MG63 (cell line): ENCODE data around the gene CSPG5. TPM values are rescaled to one million over a fixed set of nuclear protein-coding genes. Genes with fewer than 3 reads are reported as not detected.

ENCODE experiments used
- DNase-seq: peaks from one replicate; pipeline ENCODE4 v3.0.0-alpha.2; 2020
- H3K27me3 ChIP-seq: fragments of 250-450 bp; sonication (Bioruptor Pico); 2 replicates; pipeline ENCODE4 v1.5.1; 2020; ENCODE audit warnings: mild to moderate bottlenecking, moderate library complexity
- H3K36me3 ChIP-seq: fragments of 250-450 bp; sonication (Bioruptor Pico); 2 replicates; pipeline ENCODE4 v1.5.1; 2020; ENCODE audit warnings: mild to moderate bottlenecking, moderate library complexity
- H3K4me3 ChIP-seq: fragments of 250-450 bp; sonication (Bioruptor Pico); 2 replicates; pipeline ENCODE4 v1.5.1; 2020; ENCODE audit warnings: mild to moderate bottlenecking, moderate library complexity
- H3K9me3 ChIP-seq: fragments of 250-450 bp; sonication (Bioruptor Pico); 2 replicates; pipeline ENCODE4 v1.5.1; 2020; ENCODE audit warnings: mild to moderate bottlenecking, moderate library complexity
- total RNA-seq: library from RNA; depleted of rRNA; stranded (reverse); fragments of >200 nt; shearing (Covaris generic); gene quantifications from 2 replicates; pipeline ENCODE4 v1.2.3, GENCODE V29; 2014; ENCODE audit warnings: low replicate concordance; rRNA removed

The CSPG5 gene
- 0.96 and 1.8 TPM in 2 replicates for total RNA-seq

DNA sequence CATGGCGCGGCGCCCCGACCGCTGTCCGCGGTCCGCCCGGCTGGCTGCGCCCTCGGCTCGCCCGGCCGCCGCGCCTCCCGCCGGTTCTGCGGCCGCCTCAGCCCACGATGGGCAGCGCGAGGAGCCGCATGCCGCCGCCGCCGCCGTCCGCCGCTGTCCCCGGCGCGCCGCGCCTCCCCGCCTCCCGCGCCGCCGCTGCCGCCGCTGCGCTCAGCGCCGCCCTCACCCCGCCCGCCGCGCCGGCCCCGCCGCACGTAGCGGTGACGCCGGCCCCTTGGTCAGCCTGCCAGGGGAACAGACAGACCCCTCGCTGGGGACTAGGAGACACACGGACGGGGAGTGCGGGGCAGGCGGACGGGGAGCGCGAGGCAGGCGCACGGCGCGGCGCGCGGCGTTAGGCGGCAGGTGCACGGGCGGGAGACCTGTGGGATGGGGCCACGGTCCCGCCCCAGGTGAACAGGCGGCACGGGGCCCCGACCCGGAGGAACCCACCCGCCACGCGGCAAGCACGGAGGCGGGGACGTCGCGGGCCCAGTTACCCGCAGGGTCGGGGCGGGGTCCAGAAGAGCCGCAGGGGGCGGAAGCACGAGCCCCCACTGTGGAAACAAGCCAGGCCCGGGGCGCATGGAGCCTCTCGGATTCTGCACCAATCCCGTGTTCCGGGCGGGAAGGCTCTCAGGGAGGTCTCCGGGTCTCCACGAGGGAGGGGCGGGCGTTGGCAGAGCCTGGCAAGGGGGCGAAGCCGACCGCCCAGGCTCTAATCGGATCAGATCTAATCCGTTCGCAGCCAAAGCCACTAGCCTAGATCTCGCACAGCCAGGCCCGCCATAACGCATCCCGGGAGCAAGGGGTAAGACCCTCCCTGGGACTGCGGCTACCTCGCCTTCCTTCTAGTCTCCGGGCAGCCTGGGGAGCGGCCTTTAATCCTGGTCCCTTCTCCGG, at the start of gene CSPG5:
CSPG5 (minus strand) TSS at position 175 of the 942 bp plus-strand sequence; CDS start at position 3, 172 bp downstream.
- Histone ChIP-seq H3K4me3 (peak within 1 kb of the TSS; percentile 37), H3K36me3 (no peaks in the 10 kb centered on the region), H3K9me3 (no peaks in the 10 kb centered on the region), H3K27me3 (0 out of 2 replicates have a peak, but pooled peaks cover 3% of the 10 kb centered on the region)
- DNase-seq = peak; percentile 6

DNA sequence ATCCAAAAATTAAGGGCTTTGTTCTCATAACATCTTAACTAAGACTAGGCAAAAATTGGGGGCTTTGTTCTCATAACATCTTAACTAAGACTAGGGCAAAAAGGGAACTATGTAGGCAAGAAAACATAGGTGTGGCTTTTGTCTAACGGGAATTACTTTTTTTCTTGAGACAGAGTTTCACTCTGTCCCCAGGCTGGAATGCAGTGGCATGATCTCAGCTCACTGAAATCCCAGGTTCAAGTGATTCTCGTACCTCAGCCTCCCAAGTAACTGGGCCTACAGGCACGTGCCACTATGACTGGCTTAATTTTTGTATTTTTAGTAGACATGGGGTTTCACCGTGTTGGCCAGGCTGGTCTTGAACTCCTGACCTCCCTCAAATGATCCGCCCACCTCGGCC, 49.8 kb upstream of the CSPG5 start:
- H3K4me3 ChIP-seq = no peak overlapping the region

GRCh38 chr3:47622671-47623461, 44.2 kb upstream of the CSPG5 start:
- Histone ChIP-seq H3K27me3 (no peaks in the 10 kb centered on the region), H3K4me3 (no peak overlapping the region), H3K9me3 (no peaks in the 10 kb centered on the region), H3K36me3 (peaks cover 27% of the 10 kb centered on the region)
- DNase-seq = no peak

More for the DNA sequence above, 49.8 kb upstream of the CSPG5 start:
- Histone ChIP-seq H3K9me3 (no peaks in the 10 kb centered on the region), H3K36me3 (peaks cover 24% of the 10 kb centered on the region), H3K27me3 (no peaks in the 10 kb centered on the region)
- DNase-seq = no peak

DNA sequence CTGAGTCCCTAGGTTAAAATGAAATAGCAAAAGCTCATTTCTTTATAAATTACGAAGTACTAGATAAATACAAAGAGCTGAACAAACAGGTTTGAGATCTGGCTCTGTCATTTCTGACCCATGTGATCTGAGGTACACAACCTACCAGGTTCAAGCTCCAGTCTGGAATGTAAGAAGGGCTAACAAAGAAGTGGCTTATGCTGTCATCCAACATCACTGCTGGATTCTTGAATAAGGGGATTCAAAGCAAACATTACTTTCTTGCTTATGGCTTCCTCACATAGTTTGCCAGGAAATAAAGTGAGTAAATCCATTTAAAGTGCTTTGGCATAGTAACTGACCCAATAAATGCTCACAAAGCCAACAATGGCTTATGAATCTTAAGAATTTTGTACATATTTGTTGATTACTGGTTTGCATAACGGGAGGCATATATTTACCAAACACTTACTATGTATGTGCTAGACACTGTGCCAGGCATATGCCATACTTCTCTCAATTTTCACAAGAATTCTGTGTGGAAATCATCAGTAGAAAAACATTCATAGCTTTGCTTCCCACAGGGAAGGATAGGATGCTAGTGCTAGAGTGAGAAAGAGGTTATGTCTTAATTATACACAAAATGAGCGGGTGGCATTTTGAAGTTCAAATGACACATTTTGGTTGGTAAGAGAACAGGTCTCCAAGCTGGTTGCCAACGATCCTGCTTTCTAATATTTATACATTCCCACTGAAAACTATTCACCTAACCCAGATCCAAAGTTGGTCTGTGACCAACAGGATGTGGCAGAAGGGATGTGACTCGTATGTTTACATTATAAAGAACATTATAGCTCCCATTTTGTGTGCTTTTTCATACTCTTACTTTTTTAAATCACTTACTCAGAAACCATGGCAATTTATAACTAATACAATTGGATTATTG, 38.7 kb upstream of the CSPG5 start:
- peaks cover 18% of the 10 kb centered on the region for H3K36me3 ChIP-seq

DNA sequence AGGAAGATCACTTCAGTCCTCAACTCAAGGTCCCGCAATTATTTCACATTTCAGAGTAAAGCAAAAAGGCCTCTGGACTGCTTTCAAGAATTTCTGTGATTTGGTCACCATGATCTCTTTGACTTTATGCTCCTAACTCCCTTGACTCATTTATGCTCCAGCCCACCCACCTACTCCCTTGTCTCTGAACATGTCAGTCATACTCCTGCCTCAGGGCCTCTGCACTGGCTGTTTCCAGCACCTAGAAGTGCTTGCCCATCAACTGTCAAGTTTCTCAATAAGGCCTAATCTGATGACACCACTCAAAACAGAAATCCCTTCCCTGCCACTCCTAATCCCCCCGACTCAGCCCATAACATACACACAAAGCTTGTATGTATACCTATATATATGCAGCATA, 36.1 kb upstream of the CSPG5 start:
- peaks cover 14% of the 10 kb centered on the region for H3K36me3 ChIP-seq
- H3K4me3 ChIP-seq = no peak overlapping the region
- no peaks in the 10 kb centered on the region for H3K9me3 ChIP-seq
- no peak for DNase-seq
- H3K27me3 ChIP-seq = no peaks in the 10 kb centered on the region

More for the DNA sequence above, 38.7 kb upstream of the CSPG5 start:
- H3K9me3 ChIP-seq = no peaks in the 10 kb centered on the region
- H3K4me3 ChIP-seq = no peak overlapping the region
- DNase-seq = peak; percentile 13
- no peaks in the 10 kb centered on the region for H3K27me3 ChIP-seq

GRCh38 chr3:47613722-47614121, 35.1 kb upstream of the CSPG5 start:
- no peak for DNase-seq
- H3K9me3 ChIP-seq = no peaks in the 10 kb centered on the region
- H3K36me3 ChIP-seq = peaks cover 10% of the 10 kb centered on the region
- no peaks in the 10 kb centered on the region for H3K27me3 ChIP-seq
- H3K4me3 ChIP-seq = no peak overlapping the region

DNA sequence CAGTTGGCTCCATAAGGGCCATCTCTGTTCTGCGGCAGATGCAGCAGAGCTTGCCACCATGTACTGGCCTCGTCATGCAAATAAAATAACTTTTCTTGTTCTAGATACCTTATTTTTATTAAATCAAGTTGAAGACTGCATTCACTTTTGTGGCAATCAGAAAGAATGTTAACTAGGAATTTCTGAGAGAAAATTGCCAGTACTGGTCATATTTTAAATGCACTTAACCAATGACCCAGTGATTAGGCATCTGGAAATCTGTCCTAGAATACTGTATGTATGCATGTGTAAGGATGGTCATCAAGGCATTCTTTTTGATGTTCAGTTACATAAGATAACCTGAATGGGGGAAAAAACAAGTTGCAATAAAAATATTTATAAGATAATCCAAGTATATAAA, 34.2 kb upstream of the CSPG5 start:
- Histone ChIP-seq H3K27me3 (no peaks in the 10 kb centered on the region), H3K36me3 (peaks cover 10% of the 10 kb centered on the region), H3K4me3 (no peak overlapping the region), H3K9me3 (no peaks in the 10 kb centered on the region)
- no peak for DNase-seq

GRCh38 chr3:47612178-47612577, 33.5 kb upstream of the CSPG5 start:
- Histone ChIP-seq H3K36me3 (peaks cover 10% of the 10 kb centered on the region), H3K9me3 (no peaks in the 10 kb centered on the region), H3K4me3 (no peak overlapping the region), H3K27me3 (no peaks in the 10 kb centered on the region)
- DNase-seq = no peak

DNA sequence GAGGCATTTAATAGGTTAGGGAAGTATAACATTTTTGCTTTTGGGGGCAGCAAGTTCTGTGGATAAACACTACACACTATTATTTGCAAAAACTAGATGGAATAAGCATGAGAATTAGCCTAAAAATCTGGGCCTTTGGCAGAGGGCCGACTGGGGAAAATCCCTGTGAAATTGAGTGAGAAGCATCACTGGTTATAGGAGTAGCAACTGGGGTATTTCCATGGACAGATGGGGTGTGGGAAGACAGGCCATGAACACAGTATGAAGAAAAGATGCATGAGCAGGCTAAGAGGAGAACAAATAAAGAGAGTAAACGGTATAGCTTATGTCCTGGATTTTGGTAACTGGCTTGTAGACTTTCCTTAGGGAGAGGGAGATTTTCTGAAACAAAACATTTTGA, 32.9 kb upstream of the CSPG5 start:
- Histone ChIP-seq H3K4me3 (no peak overlapping the region), H3K27me3 (no peaks in the 10 kb centered on the region), H3K9me3 (no peaks in the 10 kb centered on the region), H3K36me3 (peaks cover 10% of the 10 kb centered on the region)
- DNase-seq = no peak

GRCh38 chr3:47610583-47610982, 31.9 kb upstream of the CSPG5 start:
- Histone ChIP-seq H3K9me3 (no peaks in the 10 kb centered on the region), H3K27me3 (no peaks in the 10 kb centered on the region), H3K36me3 (peaks cover 10% of the 10 kb centered on the region), H3K4me3 (no peak overlapping the region)
- DNase-seq = no peak

DNA sequence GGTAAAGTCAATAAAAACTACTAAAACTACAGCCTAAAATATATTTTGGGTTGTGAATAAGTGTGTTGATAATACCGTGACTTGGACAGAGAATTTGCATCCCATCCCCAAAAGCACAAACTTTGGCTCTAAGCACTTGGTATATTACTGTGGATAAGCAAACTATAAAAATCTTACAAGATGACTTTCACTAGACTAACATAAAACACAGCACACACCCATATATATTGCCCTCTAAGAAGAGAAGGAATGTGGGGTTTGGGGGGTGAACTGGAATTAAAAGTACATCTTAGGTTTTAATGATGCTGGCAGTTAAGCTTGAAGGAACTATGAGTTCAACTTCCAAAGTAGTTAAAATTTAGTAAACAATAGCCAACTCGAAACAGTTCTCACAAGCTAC, 28.7 kb upstream of the CSPG5 start:
- no peak for DNase-seq
- Histone ChIP-seq H3K9me3 (no peaks in the 10 kb centered on the region), H3K36me3 (peaks cover 10% of the 10 kb centered on the region), H3K4me3 (no peak overlapping the region), H3K27me3 (no peaks in the 10 kb centered on the region)

DNA sequence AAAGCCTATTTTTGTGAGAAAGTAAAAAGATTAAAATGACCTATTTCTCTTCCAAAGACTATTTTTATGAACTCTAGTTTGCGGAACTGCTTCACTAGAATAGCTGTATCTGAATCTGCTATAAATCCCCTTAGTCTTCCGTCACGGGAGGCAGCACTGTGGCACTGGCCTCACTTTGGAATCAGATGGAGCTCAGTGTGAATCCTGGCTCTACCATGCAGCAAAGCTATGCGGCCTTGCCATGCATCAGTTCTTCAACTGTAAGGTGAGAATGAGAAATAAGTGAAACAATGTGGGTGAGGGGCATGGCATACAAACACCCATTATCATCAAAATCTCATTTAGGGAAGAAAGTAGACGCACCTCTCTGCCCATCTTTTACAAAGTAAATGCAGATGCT, 27.5 kb upstream of the CSPG5 start:
- Histone ChIP-seq H3K36me3 (peaks cover 10% of the 10 kb centered on the region), H3K9me3 (no peaks in the 10 kb centered on the region), H3K4me3 (no peak overlapping the region), H3K27me3 (no peaks in the 10 kb centered on the region)
- no peak for DNase-seq

DNA sequence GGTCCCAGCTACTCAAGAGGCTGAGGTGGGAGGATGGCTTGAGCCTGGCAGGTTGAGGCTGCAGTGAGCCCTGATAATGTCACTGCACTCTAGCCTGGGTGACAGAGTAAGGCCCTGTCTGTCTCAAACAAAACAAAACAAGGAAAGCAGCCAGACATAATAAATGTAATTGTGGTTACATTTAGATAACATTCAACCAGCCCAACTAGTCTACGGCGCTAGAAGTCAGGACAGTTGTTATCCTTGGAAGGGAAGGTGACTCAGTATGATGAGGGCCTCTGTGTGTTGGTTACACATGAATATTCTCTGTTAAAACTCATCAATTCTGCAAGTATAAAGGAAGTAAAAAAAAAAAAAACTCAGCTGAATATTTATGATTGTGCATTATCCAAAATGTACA, 27.0 kb upstream of the CSPG5 start:
- DNase-seq = no peak
- Histone ChIP-seq H3K36me3 (peaks cover 7% of the 10 kb centered on the region), H3K27me3 (no peaks in the 10 kb centered on the region), H3K4me3 (no peak overlapping the region), H3K9me3 (no peaks in the 10 kb centered on the region)

- no peak overlapping the region for H3K4me3 ChIP-seq
- H3K36me3 ChIP-seq = no peaks in the 10 kb centered on the region; the same call in none of the 2 replicates
- no peaks in the 10 kb centered on the region for H3K9me3 ChIP-seq
- no peak for DNase-seq
- H3K27me3 ChIP-seq = no peaks in the 10 kb centered on the region
These were observed 25.5 kb upstream of the CSPG5 start for GRCh38 chr3:47604145-47604544.

GRCh38 chr3:47603332-47603731, 24.7 kb upstream of the CSPG5 start:
- Histone ChIP-seq H3K9me3 (no peaks in the 10 kb centered on the region), H3K4me3 (no peak overlapping the region), H3K27me3 (no peaks in the 10 kb centered on the region), H3K36me3 (no peaks in the 10 kb centered on the region; the same call in none of the 2 replicates)
- DNase-seq = no peak

DNA sequence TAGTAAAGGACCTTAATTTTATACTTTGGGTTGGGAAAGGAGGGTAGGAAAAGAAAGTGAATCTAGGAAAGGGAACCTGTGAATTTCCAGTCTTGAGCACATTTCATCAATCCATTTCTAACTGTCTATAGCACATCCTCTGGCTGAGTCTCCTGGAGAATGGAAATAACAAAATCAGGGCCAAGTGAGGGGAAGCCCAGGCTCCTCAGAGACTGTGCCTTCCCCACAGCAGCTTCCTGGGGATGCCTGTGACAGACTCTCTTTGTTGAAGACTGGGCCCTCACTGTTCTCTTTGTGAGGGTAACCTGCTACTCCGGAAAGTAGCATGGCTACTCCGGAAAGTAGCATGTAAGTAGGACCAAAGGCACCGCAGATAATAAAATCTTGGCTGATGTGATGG, 22.6 kb upstream of the CSPG5 start:
- Histone ChIP-seq H3K36me3 (no peaks in the 10 kb centered on the region; the same call in none of the 2 replicates), H3K27me3 (no peaks in the 10 kb centered on the region), H3K9me3 (no peaks in the 10 kb centered on the region), H3K4me3 (no peak overlapping the region)
- no peak for DNase-seq
